HL-60/S4 treated with retinoic acid at 250 ng/mL for 4 days and 3 days (cell line): ENCODE data around the gene TRDN.
"Not testable (repeated sequence)": the region's sequence is repeated elsewhere in the genome, so short reads cannot be mapped to it uniquely, and the experiment has no call there.

Experiments used
- in situ Hi-C: fragments of 300-500 bp; cut with MboI; formaldehyde crosslinking; loops from 2 replicates; pipeline ENCODE4 v1.7.0; 2022; ENCODE audit warnings: low sequenced_read_pairs

Gene TRDN

GRCh38 chr6:123316733-123317323 is 319.9 kb downstream of the TRDN start:
- in situ Hi-C loops = no loop called here

- in situ Hi-C loops = not testable (repeated sequence)
Measured at GRCh38 chr6:123314459-123314858, 322.3 kb downstream of the TRDN start.

GRCh38 chr6:123309130-123309529 is 327.6 kb downstream of the TRDN start:
- in situ Hi-C loops = no loop called here

GRCh38 chr6:123306334-123306733 is 330.4 kb downstream of the TRDN start:
- in situ Hi-C loops = no loop called here

GRCh38 chr6:123295672-123296071 is 341.1 kb downstream of the TRDN start:
- in situ Hi-C loops = no loop called here

GRCh38 chr6:123295181-123295580 is 341.6 kb downstream of the TRDN start:
- in situ Hi-C loops = no loop called here

- in situ Hi-C loops = no loop called here
Measured at GRCh38 chr6:123288649-123289048, 348.1 kb downstream of the TRDN start.

- in situ Hi-C loops = no loop called here
Measured at GRCh38 chr6:123276546-123276980, 360.2 kb downstream of the TRDN start.

GRCh38 chr6:123263981-123264380 is 372.8 kb downstream of the TRDN start:
- in situ Hi-C loops = no loop called here

- in situ Hi-C loops = no loop called here
Measured at GRCh38 chr6:123240626-123241025, 396.1 kb downstream of the TRDN start.

GRCh38 chr6:123233336-123233735 is 403.4 kb downstream of the TRDN start:
- in situ Hi-C loops = no loop called here

GRCh38 chr6:123227789-123228188 is 409.0 kb downstream of the TRDN start:
- in situ Hi-C loops = not testable (repeated sequence)

GRCh38 chr6:123226398-123226797 is 410.4 kb downstream of the TRDN start:
- in situ Hi-C loops = no loop called here

- in situ Hi-C loops = no loop called here
Measured at GRCh38 chr6:123224077-123224476, 412.7 kb downstream of the TRDN start.

GRCh38 chr6:123223461-123223860 is 413.3 kb downstream of the TRDN start:
- in situ Hi-C loops = no loop called here

GRCh38 chr6:123215211-123215610 is 421.5 kb downstream of the TRDN start:
- in situ Hi-C loops = no loop called here

GRCh38 chr6:123214433-123214832 is 422.3 kb downstream of the TRDN start:
- in situ Hi-C loops = no loop called here

- in situ Hi-C loops = no loop called here
Measured at GRCh38 chr6:123213921-123214320, 422.8 kb downstream of the TRDN start.

GRCh38 chr6:123211777-123212545 is 424.8 kb downstream of the TRDN start:
- in situ Hi-C loops = no loop called here

GRCh38 chr6:123210645-123211044 is 426.1 kb downstream of the TRDN start:
- in situ Hi-C loops = no loop called here

GRCh38 chr6:123207967-123208510 is 428.7 kb downstream of the TRDN start:
- in situ Hi-C loops = no loop called here

- in situ Hi-C loops = no loop called here
Measured at GRCh38 chr6:123203928-123204327, 432.8 kb downstream of the TRDN start.
